ENCODE data around the gene APP. TPM values are rescaled to one million over a fixed set of nuclear protein-coding genes. Genes with fewer than 3 reads are reported as not detected.

Gene APP
- total and polyA plus RNA-seq, 7 donors: 37.7 to 118 (median 56.6) TPM

DNA sequence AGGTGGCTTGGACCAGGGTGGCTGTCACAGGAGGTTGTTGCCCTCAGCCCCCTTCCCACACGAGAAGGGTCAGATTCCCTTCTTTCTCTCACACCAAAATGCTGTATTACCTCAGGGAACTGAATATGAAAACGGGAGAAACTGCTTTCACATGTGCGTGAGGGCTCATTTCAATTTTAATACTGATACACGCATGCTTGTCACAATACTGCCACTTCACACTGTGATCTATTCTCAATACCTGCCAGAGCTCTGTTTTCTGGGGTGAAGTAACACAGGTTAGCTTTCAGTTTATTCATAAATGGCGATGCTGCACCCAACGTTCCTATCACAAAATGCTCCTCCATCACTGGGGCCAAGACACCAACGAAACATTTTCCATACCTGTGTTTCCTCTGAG, 181.8 kb downstream of the APP start:
- Histone ChIP-seq H3K36me3 (ENCODE audit: insufficient read depth in 1 of 2, low read depth in 1 of 2) (no peaks in the 10 kb centered on the region), H3K27me3 (ENCODE audit: insufficient read depth in 3 of 3, low read length in 2 of 3) (no peaks in the 10 kb centered on the region), H3K4me1 (peaks cover 7% of the 10 kb centered on the region), H3K4me3 (no peak overlapping the region), H3K27ac (no peak overlapping the region), H3K9me3 (no peaks in the 10 kb centered on the region)
- WGBS, 3 donors: 88 to 92% (median 89%) methylated on average over 7 of the region's 7 CpGs
- ATAC-seq (no peak), DNase-seq (no peak)
- intact Hi-C loops (cut with DNase I): no loop called here
- TF ChIP-seq CTCF (IDR thresholded peaks at IDR 0.05): no peak

- Histone ChIP-seq H3K27me3 (ENCODE audit: insufficient read depth in 3 of 3, low read length in 2 of 3) (no peaks in the 10 kb centered on the region), H3K9me3 (no peaks in the 10 kb centered on the region), H3K36me3 (ENCODE audit: insufficient read depth in 1 of 2, low read depth in 1 of 2) (no peaks in the 10 kb centered on the region), H3K27ac (no peak overlapping the region), H3K4me1 (peaks cover 7% of the 10 kb centered on the region), H3K4me3 (no peak overlapping the region)
- DNase-seq: no peak
- WGBS, 3 donors: 94 to 98% (median 96%) methylated on average over 2 of the region's 2 CpGs
- no peak for TF ChIP-seq CTCF (IDR thresholded peaks at IDR 0.05)
- no peak for ATAC-seq
- intact Hi-C loops (cut with DNase I): no loop called here
Observed at GRCh38 chr21:25987531-25987930, 183.0 kb downstream of the APP start.

DNA sequence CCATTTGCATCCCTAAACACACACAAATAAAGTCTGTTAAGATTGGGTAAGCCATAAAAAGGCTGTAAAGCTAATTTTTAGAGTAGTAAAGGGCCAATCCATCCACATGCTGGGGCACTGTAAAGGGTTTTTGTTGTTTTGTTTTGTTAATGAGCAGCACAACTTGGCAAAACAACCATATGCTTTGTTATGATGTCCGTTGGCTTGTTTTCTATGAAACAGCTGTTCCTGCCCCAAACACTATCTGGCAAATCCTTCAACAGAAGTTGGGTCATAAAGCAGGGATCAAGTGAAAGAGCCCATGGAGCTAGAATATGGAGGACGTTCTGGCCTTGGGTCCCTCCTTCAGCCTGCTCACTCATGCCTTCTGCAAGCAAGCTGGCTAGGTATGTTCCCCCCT, 183.6 kb downstream of the APP start:
- H3K27ac ChIP-seq: no peak overlapping the region

GRCh38 chr21:25985990-25986389, 184.6 kb downstream of the APP start:
- H3K36me3 ChIP-seq (ENCODE audit: insufficient read depth in 1 of 2, low read depth in 1 of 2): peaks cover 0 to 3% of the 10 kb centered on the region in 2 donors
- intact Hi-C loops (cut with DNase I): no loop called here
- peaks cover 7% of the 10 kb centered on the region for H3K4me1 ChIP-seq
- no peak for TF ChIP-seq CTCF (IDR thresholded peaks at IDR 0.05)
- no peak for DNase-seq
- H3K4me3 ChIP-seq: no peak overlapping the region
- no peak for ATAC-seq
- H3K27me3 ChIP-seq (ENCODE audit: insufficient read depth in 3 of 3, low read length in 2 of 3): no peaks in the 10 kb centered on the region
- no peak overlapping the region for H3K27ac ChIP-seq
- no peaks in the 10 kb centered on the region for H3K9me3 ChIP-seq
- 69 to 76% (median 70%) methylated on average over 3 of the region's 3 CpGs for WGBS, 3 donors

More for the DNA sequence above, 183.6 kb downstream of the APP start:
- no peak for TF ChIP-seq CTCF (IDR thresholded peaks at IDR 0.05)
- intact Hi-C loops (cut with DNase I): no loop called here
- Histone ChIP-seq H3K9me3 (no peaks in the 10 kb centered on the region), H3K4me1 (peaks cover 7% of the 10 kb centered on the region), H3K27me3 (ENCODE audit: insufficient read depth in 3 of 3, low read length in 2 of 3) (no peaks in the 10 kb centered on the region), H3K4me3 (no peak overlapping the region), H3K36me3 (ENCODE audit: insufficient read depth in 1 of 2, low read depth in 1 of 2) (no peaks in the 10 kb centered on the region)
- 24 to 47% (median 32%) methylated on average over 2 of the region's 2 CpGs for WGBS, 3 donors
- no peak for DNase-seq
- no peak for ATAC-seq

GRCh38 chr21:25984538-25984937, 186.0 kb downstream of the APP start:
- Histone ChIP-seq H3K27me3 (ENCODE audit: insufficient read depth in 3 of 3, low read length in 2 of 3) (no peaks in the 10 kb centered on the region), H3K27ac (no peak overlapping the region), H3K4me3 (no peak overlapping the region), H3K36me3 (ENCODE audit: insufficient read depth in 1 of 2, low read depth in 1 of 2) (peaks cover 0 to 4% of the 10 kb centered on the region in 2 donors), H3K9me3 (no peaks in the 10 kb centered on the region), H3K4me1 (peaks cover 7% of the 10 kb centered on the region)
- no peak for TF ChIP-seq CTCF (IDR thresholded peaks at IDR 0.05)
- ATAC-seq (no peak), DNase-seq (no peak)
- WGBS, 3 donors: 91 to 93% (median 92%) methylated on average over 1 of the region's 1 CpG
- intact Hi-C loops (cut with DNase I): no loop called here

All from psoas muscle (tissue), 8 donors.